ENCODE results near the gene TMEM203. TPM values are rescaled to one million over a fixed set of nuclear protein-coding genes. Genes with fewer than 3 reads are reported as not detected.

TMEM203 gene
- total RNA-seq, 2 donors from 2014 or later, result 36.2 to 40.0 TPM

GRCh38 chr9:137232510-137232909 is 27.1 kb upstream of the TMEM203 start:
- intact Hi-C loops (cut with DNase I, micrococcal nuclease), result loop anchor here in 1 of 2 donors (10.0 kb wide), 1 partner anchor 118 kb away; the partner anchor contains the start of gene DPP7
- ATAC-seq, result peak; percentile 42
- DNase-seq, result peak in 1 of 2 donors; percentile 58

- intact Hi-C loops (cut with DNase I, micrococcal nuclease), result loop anchor here in 1 of 2 donors (10.0 kb wide), 1 partner anchor 117 kb away; the partner anchor contains the start of gene DPP7
- no peak for DNase-seq
- no peak for ATAC-seq
Observed at GRCh38 chr9:137232101-137232500, 26.7 kb upstream of the TMEM203 start.

GRCh38 chr9:137231372-137232039 is 26.1 kb upstream of the TMEM203 start:
- intact Hi-C loops (cut with DNase I, micrococcal nuclease), result loop anchor here in 1 of 2 donors (10.0 kb wide), 1 partner anchor 117 kb away; the partner anchor contains the start of gene DPP7
- ATAC-seq, result no peak
- DNase-seq, result no peak

GRCh38 chr9:137230705-137231371 is 25.4 kb upstream of the TMEM203 start, which contains the start of gene SLC34A3:
Gene SLC34A3, plus strand, starts transcription at chr9:137230901. Its CDS starts 802 bp downstream, at chr9:137231703.
- DNase-seq, result no peak
- no peak for ATAC-seq
- intact Hi-C loops (cut with DNase I, micrococcal nuclease), result loop anchor here in 1 of 2 donors (10.0 kb wide), 1 partner anchor 116 kb away; the partner anchor contains the start of gene DPP7

GRCh38 chr9:137229903-137230704 is 24.7 kb upstream of the TMEM203 start:
- ATAC-seq (peak; percentile 28), DNase-seq (no peak)
- intact Hi-C loops (cut with DNase I, micrococcal nuclease), result loop anchor here (5.0 to 10.0 kb wide), 3 partner anchors 55 to 115 kb away; partner anchors contain the start of genes DPP7 (in 1 of the 2), LRRC26 (in 1 of the 2) and TMEM210 (in 1 of the 2)

- DNase-seq, result no peak
- no peak for ATAC-seq
- intact Hi-C loops (cut with DNase I, micrococcal nuclease), result loop anchor here (5.0 to 10.0 kb wide), 2 partner anchors 54 to 107 kb away; partner anchors contain the start of genes LRRC26 (in 1 of the 2) and TMEM210 (in 1 of the 2)
Observed at GRCh38 chr9:137228968-137229896, 23.8 kb upstream of the TMEM203 start.

- intact Hi-C loops (cut with DNase I, micrococcal nuclease), result loop anchor here (5.0 to 10.0 kb wide), 2 partner anchors 54 to 106 kb away; partner anchors contain the start of genes LRRC26 (in 1 of the 2) and TMEM210 (in 1 of the 2)
- ATAC-seq (no peak), DNase-seq (no peak)
Observed at GRCh38 chr9:137228506-137228967, 23.1 kb upstream of the TMEM203 start.

- no peak for ATAC-seq
- DNase-seq, result peak in 1 of 2 donors; percentile 9
- intact Hi-C loops (cut with DNase I, micrococcal nuclease), result loop anchor here (5.0 to 10.0 kb wide), 2 partner anchors 53 to 106 kb away; partner anchors contain the start of genes LRRC26 (in 1 of the 2) and TMEM210 (in 1 of the 2)
Observed at GRCh38 chr9:137227853-137228505, 22.5 kb upstream of the TMEM203 start.

- intact Hi-C loops (cut with DNase I, micrococcal nuclease), result loop anchor here (5.0 to 10.0 kb wide), 2 partner anchors 52 to 105 kb away; partner anchors contain the start of genes LRRC26 (in 1 of the 2) and TMEM210 (in 1 of the 2)
- ATAC-seq, result peak; percentile 53
Observed at GRCh38 chr9:137227054-137227852, 21.8 kb upstream of the TMEM203 start, which contains the start of gene RNF224. Gene RNF224, plus strand, starts transcription at chr9:137227502. Its CDS starts 834 bp downstream, at chr9:137228336.

GRCh38 chr9:137226338-137227053 is 21.0 kb upstream of the TMEM203 start:
- ATAC-seq, result no peak
- intact Hi-C loops (cut with DNase I, micrococcal nuclease), result loop anchor here (5.0 to 10.0 kb wide), 2 partner anchors 52 to 104 kb away; partner anchors contain the start of genes LRRC26 (in 1 of the 2) and TMEM210 (in 1 of the 2)

More at GRCh38 chr9:137227054-137227852, 21.8 kb upstream of the TMEM203 start, which contains the start of gene RNF224:
- peak; percentile 70 to 87 for DNase-seq

GRCh38 chr9:137225699-137226331 is 20.4 kb upstream of the TMEM203 start:
- peak in 1 of 2 donors; percentile 10 for DNase-seq
- intact Hi-C loops (cut with DNase I, micrococcal nuclease), result loop anchor here (5.0 to 10.0 kb wide), 2 partner anchors 51 to 104 kb away; partner anchors contain the start of genes LRRC26 (in 1 of the 2) and TMEM210 (in 1 of the 2)
- ATAC-seq, result no peak

More at GRCh38 chr9:137226338-137227053, 21.0 kb upstream of the TMEM203 start:
- DNase-seq, result peak in 1 of 2 donors; percentile 32

GRCh38 chr9:137224830-137225694 is 19.6 kb upstream of the TMEM203 start, which contains the start of gene CYSRT1:
Gene CYSRT1, plus strand, starts transcription at chr9:137225174. Its CDS starts 448 bp downstream, at chr9:137225622.
- intact Hi-C loops (cut with DNase I, micrococcal nuclease), result loop anchor here (5.0 to 10.0 kb wide), 2 partner anchors 50 to 103 kb away; partner anchors contain the start of genes LRRC26 (in 1 of the 2) and TMEM210 (in 1 of the 2)
- DNase-seq, result peak in 1 of 2 donors; percentile 53
- ATAC-seq, result no peak

Measured in left colon (tissue), 2 donors.